GM23338 (cell line): ENCODE measurements around the gene DCLK3. TPM values are rescaled to one million over a fixed set of nuclear protein-coding genes. Genes with fewer than 3 reads are reported as not detected.

Source experiments
- ATAC-seq: fragments of 200-7000 bp; cut with Tn5 transposase; 3 replicates; pipeline ENCODE4 v1.9.1; 2020
- DNase-seq: peaks from one replicate; pipeline ENCODE4 v3.0.0-alpha.2; 2015; ENCODE audit warnings: low spot score
- H2AFZ ChIP-seq: fragments of 200-600 bp; sonication (generic); 2 replicates; pipeline ENCODE4 v1.8.0; 2016; ENCODE audit warnings: antibody characterized with exemption, mild to moderate bottlenecking, moderate library complexity
- H3F3A ChIP-seq: fragments of 200-600 bp; sonication (generic); replicated peaks from 2 replicates; pipeline ENCODE4 v1.8.0; 2017; ENCODE audit warnings: antibody characterized with exemption, mixed run types, low read depth
- H3K27ac ChIP-seq: fragments of 200-600 bp; sonication (generic); 2 replicates; pipeline ENCODE4 v1.6.1; 2016; ENCODE audit warnings: low read depth
- H3K27me3 ChIP-seq: fragments of 200-600 bp; sonication (generic); 2 replicates; pipeline ENCODE4 v1.8.0; 2016; ENCODE audit warnings: mild to moderate bottlenecking, mixed run types, moderate library complexity; ENCODE audit not compliant: insufficient read depth
- H3K36me3 ChIP-seq: fragments of 200-600 bp; sonication (generic); 2 replicates; pipeline ENCODE4 v1.8.0; 2016; ENCODE audit warnings: mild to moderate bottlenecking; ENCODE audit not compliant: insufficient read depth
- H3K4me1 ChIP-seq: fragments of 200-600 bp; sonication (generic); 2 replicates; pipeline ENCODE4 v1.8.0; 2016; ENCODE audit warnings: mild to moderate bottlenecking, moderate library complexity; ENCODE audit not compliant: insufficient read depth
- H3K4me2 ChIP-seq: fragments of 200-600 bp; sonication (generic); 2 replicates; pipeline ENCODE4 v1.7.1; 2017; ENCODE audit warnings: mixed run types
- H3K4me3 ChIP-seq: fragments of 200-600 bp; sonication (generic); 2 replicates; pipeline ENCODE4 v1.6.1; 2016; ENCODE audit warnings: mixed run types
- H3K79me2 ChIP-seq: fragments of 200-600 bp; sonication (generic); replicated peaks from 2 replicates; pipeline ENCODE4 v1.8.0; 2017; ENCODE audit warnings: mild to moderate bottlenecking; ENCODE audit not compliant: insufficient read depth
- H3K9me2 ChIP-seq: fragments of 200-600 bp; sonication (generic); 2 replicates; pipeline ENCODE4 v1.8.0; 2017; ENCODE audit not compliant: insufficient read depth
- H4K20me1 ChIP-seq: fragments of 200-600 bp; sonication (generic); replicated peaks from 2 replicates; pipeline ENCODE4 v1.8.0; 2017; ENCODE audit warnings: mild to moderate bottlenecking; ENCODE audit not compliant: insufficient read depth
- H3K27ac Mint-ChIP-seq: 2 replicates; pipeline ENCODE4 v1.8.0; 2020; ENCODE audit warnings: inconsistent platforms, mild to moderate bottlenecking, moderate library complexity, mixed read lengths
- H3K27me3 Mint-ChIP-seq: 3 replicates; pipeline ENCODE4 v1.8.0; 2022; ENCODE audit warnings: low read depth, mild to moderate bottlenecking, moderate library complexity, mixed read lengths, inconsistent platforms; ENCODE audit not compliant: insufficient read depth, poor library complexity
- H3K36me3 Mint-ChIP-seq: 3 replicates; pipeline ENCODE4 v1.8.0; 2021; ENCODE audit warnings: low read depth, mild to moderate bottlenecking, inconsistent platforms, moderate library complexity, mixed read lengths
- H3K4me1 Mint-ChIP-seq: 3 replicates; pipeline ENCODE4 v1.8.0; 2020; ENCODE audit warnings: mild to moderate bottlenecking, inconsistent platforms, mixed read lengths
- H3K4me3 Mint-ChIP-seq: 3 replicates; pipeline ENCODE4 v1.8.0; 2021; ENCODE audit warnings: moderate library complexity, mild to moderate bottlenecking, inconsistent platforms, mixed read lengths
- H3K9me3 Mint-ChIP-seq: 3 replicates; pipeline ENCODE4 v1.8.0; 2020; ENCODE audit warnings: moderate library complexity, mild to moderate bottlenecking, inconsistent platforms, mixed read lengths
- CREB1 ChIP-seq: fragments of 250-450 bp; sonication (Bioruptor Pico); IDR thresholded peaks from 2 replicates; pipeline ENCODE4 v1.5.0; 2020; ENCODE audit warnings: low read depth, mild to moderate bottlenecking, moderate library complexity
- EZH2 ChIP-seq: fragments of 200-600 bp; sonication (generic); IDR thresholded peaks from one replicate; pipeline ENCODE4 v1.8.0; 2017; ENCODE audit warnings: antibody characterized with exemption, mild to moderate bottlenecking, low read depth; ENCODE audit not compliant: unreplicated experiment
- EZH2phosphoT487 ChIP-seq: fragments of 200-600 bp; sonication (generic); IDR thresholded peaks from one replicate; pipeline ENCODE4 v1.8.1; 2018; ENCODE audit warnings: antibody characterized with exemption; ENCODE audit not compliant: unreplicated experiment
- JUNB ChIP-seq: IDR thresholded peaks from one replicate; pipeline ENCODE4 v1.6.1; 2016; ENCODE audit warnings: antibody characterized with exemption; ENCODE audit not compliant: unreplicated experiment
- NANOG ChIP-seq: IDR thresholded peaks from 2 replicates; pipeline ENCODE4 v1.6.1; 2016; ENCODE audit warnings: antibody characterized with exemption, borderline replicate concordance
- POLR2AphosphoS5 ChIP-seq: IDR thresholded peaks from 2 replicates; pipeline ENCODE4 v1.6.1; 2016; ENCODE audit warnings: antibody characterized with exemption, low read depth
- STAT1 ChIP-seq: IDR thresholded peaks from one replicate; pipeline ENCODE4 v1.6.1; 2016; ENCODE audit warnings: antibody characterized with exemption; ENCODE audit not compliant: unreplicated experiment
- ZNF114 ChIP-seq: fragments of 250-450 bp; sonication (Bioruptor Pico); IDR thresholded peaks from 2 replicates; pipeline ENCODE4 v1.5.0; 2020; ENCODE audit warnings: mild to moderate bottlenecking, moderate library complexity
- ZNF331 ChIP-seq: fragments of 250-450 bp; sonication (Bioruptor Pico); IDR thresholded peaks from 2 replicates; pipeline ENCODE4 v1.5.0; 2020; ENCODE audit warnings: low read depth, mild to moderate bottlenecking, moderate library complexity
- polyA plus RNA-seq: library from polyadenylated mRNA; unstranded; fragments of >200 nt; fragmentation: Nextera tagmentation; extraction: Ambion mirVana; gene quantifications from 2 replicates; pipeline ENCODE4 v1.2.1, GENCODE V29; 2016
- total RNA-seq: library from RNA; depleted of rRNA; stranded (reverse); fragments of >200 nt; shearing (Covaris generic); gene quantifications from 2 replicates; pipeline ENCODE4 v1.2.3, GENCODE V29; 2014
- TF ChIP-seq, protein P1 (sequence below): IDR thresholded peaks from one replicate; pipeline ENCODE4 v1.6.1; 2018; ENCODE audit warnings: antibody characterized with exemption; ENCODE audit not compliant: unreplicated experiment
- TF ChIP-seq, protein P2 (sequence below): fragments of 250-450 bp; sonication (Bioruptor Pico); IDR thresholded peaks from 2 replicates; pipeline ENCODE4 v1.5.0; 2020; ENCODE audit warnings: mild to moderate bottlenecking, moderate library complexity
- TF ChIP-seq, protein P3 (sequence below), 2 experiments: fragments of 200-600 bp in 1 of 2; sonication (generic) in 1 of 2; conservative IDR thresholded peaks; 2 replicates each; pipeline versions ENCODE4 v1.5.1 to v1.6.1; 2016 to 2017; ENCODE audit warnings: antibody characterized with exemption in 2 of 2, low read depth in 2 of 2, mild to moderate bottlenecking in 2 of 2, moderate library complexity in 1 of 2
- TF ChIP-seq, protein P4 (sequence below): IDR thresholded peaks from 2 replicates; pipeline ENCODE4 v1.6.1; 2016; ENCODE audit warnings: antibody characterized with exemption

The DCLK3 gene
- total and polyA plus RNA-seq, 2 experiments from 2014 or later = 0.40 to 0.66 TPM

DNA sequence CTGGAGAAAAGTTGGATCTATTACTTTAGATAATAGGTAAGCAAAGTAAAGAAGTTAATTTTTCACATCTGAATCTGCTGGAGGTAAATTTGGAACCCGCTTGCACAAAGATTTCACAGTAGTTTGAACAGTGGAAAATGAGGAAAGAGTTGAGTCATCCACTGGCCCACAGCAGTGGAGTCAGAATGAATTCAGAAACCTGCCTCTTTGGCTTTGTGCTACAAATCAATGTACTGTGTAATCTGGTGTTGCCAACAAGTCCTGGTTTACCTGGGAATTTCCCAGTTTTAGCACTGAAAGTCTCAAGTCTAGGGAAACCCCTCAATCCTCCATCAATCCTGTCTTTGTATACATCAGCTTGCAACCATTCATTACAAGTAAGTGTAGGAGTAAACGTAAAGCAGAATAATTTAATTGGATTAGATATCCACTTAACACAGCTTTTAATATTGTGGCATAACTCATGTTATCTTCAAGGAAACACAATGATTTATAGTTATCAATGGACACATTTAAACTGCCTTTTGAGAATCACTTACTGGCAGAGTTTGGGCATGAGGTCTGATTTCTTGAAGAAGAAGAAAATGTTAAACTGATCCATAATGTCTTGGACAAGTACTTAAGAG lies 100.6 kb downstream of the DCLK3 start:
- H3K36me3 Mint-ChIP-seq = no peaks in the 10 kb centered on the region

More for the DNA sequence above, 100.6 kb downstream of the DCLK3 start:
- Mint-ChIP-seq H3K4me1 (peaks cover 5% of the 10 kb centered on the region; the same call in 2 of the 3 replicates), H3K27ac (no peak overlapping the region), H3K27me3 (no peaks in the 10 kb centered on the region), H3K9me3 (no peaks in the 10 kb centered on the region), H3K4me3 (no peak overlapping the region)
- no peaks in the 10 kb centered on the region for H3K27me3 ChIP-seq
- no peaks in the 10 kb centered on the region for H3F3A ChIP-seq
- H3K4me3 ChIP-seq = no peak overlapping the region
- H2AFZ ChIP-seq = peak overlapping the region; percentile 56
- H4K20me1 ChIP-seq = no peaks in the 10 kb centered on the region
- ATAC-seq = no peak
- TF ChIP-seq NANOG = no peak
- no peak for TF ChIP-seq JUNB
- no peak for TF ChIP-seq EZH2phosphoT487
- TF ChIP-seq, protein P1, sequence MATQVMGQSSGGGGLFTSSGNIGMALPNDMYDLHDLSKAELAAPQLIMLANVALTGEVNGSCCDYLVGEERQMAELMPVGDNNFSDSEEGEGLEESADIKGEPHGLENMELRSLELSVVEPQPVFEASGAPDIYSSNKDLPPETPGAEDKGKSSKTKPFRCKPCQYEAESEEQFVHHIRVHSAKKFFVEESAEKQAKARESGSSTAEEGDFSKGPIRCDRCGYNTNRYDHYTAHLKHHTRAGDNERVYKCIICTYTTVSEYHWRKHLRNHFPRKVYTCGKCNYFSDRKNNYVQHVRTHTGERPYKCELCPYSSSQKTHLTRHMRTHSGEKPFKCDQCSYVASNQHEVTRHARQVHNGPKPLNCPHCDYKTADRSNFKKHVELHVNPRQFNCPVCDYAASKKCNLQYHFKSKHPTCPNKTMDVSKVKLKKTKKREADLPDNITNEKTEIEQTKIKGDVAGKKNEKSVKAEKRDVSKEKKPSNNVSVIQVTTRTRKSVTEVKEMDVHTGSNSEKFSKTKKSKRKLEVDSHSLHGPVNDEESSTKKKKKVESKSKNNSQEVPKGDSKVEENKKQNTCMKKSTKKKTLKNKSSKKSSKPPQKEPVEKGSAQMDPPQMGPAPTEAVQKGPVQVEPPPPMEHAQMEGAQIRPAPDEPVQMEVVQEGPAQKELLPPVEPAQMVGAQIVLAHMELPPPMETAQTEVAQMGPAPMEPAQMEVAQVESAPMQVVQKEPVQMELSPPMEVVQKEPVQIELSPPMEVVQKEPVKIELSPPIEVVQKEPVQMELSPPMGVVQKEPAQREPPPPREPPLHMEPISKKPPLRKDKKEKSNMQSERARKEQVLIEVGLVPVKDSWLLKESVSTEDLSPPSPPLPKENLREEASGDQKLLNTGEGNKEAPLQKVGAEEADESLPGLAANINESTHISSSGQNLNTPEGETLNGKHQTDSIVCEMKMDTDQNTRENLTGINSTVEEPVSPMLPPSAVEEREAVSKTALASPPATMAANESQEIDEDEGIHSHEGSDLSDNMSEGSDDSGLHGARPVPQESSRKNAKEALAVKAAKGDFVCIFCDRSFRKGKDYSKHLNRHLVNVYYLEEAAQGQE = no peak
- TF ChIP-seq EZH2 = no peak
- TF ChIP-seq POLR2AphosphoS5 = no peak
- no peak for TF ChIP-seq STAT1
- no peak for TF ChIP-seq CREB1 (CRISPR knock-in tag)
- TF ChIP-seq, protein P2, sequence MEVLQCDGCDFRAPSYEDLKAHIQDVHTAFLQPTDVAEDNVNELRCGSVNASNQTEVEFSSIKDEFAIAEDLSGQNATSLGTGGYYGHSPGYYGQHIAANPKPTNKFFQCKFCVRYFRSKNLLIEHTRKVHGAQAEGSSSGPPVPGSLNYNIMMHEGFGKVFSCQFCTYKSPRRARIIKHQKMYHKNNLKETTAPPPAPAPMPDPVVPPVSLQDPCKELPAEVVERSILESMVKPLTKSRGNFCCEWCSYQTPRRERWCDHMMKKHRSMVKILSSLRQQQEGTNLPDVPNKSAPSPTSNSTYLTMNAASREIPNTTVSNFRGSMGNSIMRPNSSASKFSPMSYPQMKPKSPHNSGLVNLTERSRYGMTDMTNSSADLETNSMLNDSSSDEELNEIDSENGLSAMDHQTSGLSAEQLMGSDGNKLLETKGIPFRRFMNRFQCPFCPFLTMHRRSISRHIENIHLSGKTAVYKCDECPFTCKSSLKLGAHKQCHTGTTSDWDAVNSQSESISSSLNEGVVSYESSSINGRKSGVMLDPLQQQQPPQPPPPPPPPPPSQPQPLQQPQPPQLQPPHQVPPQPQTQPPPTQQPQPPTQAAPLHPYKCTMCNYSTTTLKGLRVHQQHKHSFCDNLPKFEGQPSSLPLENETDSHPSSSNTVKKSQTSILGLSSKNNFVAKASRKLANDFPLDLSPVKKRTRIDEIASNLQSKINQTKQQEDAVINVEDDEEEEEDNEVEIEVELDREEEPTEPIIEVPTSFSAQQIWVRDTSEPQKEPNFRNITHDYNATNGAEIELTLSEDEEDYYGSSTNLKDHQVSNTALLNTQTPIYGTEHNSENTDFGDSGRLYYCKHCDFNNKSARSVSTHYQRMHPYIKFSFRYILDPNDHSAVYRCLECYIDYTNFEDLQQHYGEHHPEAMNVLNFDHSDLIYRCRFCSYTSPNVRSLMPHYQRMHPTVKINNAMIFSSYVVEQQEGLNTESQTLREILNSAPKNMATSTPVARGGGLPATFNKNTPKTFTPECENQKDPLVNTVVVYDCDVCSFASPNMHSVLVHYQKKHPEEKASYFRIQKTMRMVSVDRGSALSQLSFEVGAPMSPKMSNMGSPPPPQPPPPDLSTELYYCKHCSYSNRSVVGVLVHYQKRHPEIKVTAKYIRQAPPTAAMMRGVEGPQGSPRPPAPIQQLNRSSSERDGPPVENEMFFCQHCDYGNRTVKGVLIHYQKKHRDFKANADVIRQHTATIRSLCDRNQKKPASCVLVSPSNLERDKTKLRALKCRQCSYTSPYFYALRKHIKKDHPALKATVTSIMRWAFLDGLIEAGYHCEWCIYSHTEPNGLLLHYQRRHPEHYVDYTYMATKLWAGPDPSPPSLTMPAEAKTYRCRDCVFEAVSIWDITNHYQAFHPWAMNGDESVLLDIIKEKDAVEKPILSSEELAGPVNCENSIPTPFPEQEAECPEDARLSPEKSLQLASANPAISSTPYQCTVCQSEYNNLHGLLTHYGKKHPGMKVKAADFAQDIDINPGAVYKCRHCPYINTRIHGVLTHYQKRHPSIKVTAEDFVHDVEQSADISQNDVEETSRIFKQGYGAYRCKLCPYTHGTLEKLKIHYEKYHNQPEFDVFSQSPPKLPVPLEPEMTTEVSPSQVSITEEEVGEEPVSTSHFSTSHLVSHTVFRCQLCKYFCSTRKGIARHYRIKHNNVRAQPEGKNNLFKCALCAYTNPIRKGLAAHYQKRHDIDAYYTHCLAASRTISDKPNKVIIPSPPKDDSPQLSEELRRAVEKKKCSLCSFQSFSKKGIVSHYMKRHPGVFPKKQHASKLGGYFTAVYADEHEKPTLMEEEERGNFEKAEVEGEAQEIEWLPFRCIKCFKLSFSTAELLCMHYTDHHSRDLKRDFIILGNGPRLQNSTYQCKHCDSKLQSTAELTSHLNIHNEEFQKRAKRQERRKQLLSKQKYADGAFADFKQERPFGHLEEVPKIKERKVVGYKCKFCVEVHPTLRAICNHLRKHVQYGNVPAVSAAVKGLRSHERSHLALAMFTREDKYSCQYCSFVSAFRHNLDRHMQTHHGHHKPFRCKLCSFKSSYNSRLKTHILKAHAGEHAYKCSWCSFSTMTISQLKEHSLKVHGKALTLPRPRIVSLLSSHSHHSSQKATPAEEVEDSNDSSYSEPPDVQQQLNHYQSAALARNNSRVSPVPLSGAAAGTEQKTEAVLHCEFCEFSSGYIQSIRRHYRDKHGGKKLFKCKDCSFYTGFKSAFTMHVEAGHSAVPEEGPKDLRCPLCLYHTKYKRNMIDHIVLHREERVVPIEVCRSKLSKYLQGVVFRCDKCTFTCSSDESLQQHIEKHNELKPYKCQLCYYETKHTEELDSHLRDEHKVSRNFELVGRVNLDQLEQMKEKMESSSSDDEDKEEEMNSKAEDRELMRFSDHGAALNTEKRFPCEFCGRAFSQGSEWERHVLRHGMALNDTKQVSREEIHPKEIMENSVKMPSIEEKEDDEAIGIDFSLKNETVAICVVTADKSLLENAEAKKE (CRISPR knock-in tag) = no peak
- TF ChIP-seq, protein P3, sequence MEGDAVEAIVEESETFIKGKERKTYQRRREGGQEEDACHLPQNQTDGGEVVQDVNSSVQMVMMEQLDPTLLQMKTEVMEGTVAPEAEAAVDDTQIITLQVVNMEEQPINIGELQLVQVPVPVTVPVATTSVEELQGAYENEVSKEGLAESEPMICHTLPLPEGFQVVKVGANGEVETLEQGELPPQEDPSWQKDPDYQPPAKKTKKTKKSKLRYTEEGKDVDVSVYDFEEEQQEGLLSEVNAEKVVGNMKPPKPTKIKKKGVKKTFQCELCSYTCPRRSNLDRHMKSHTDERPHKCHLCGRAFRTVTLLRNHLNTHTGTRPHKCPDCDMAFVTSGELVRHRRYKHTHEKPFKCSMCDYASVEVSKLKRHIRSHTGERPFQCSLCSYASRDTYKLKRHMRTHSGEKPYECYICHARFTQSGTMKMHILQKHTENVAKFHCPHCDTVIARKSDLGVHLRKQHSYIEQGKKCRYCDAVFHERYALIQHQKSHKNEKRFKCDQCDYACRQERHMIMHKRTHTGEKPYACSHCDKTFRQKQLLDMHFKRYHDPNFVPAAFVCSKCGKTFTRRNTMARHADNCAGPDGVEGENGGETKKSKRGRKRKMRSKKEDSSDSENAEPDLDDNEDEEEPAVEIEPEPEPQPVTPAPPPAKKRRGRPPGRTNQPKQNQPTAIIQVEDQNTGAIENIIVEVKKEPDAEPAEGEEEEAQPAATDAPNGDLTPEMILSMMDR (conservative IDR thresholded peaks at IDR 0.05; ENCODE audit: low read depth in 2 of 2) = no peak
- TF ChIP-seq, protein P4, sequence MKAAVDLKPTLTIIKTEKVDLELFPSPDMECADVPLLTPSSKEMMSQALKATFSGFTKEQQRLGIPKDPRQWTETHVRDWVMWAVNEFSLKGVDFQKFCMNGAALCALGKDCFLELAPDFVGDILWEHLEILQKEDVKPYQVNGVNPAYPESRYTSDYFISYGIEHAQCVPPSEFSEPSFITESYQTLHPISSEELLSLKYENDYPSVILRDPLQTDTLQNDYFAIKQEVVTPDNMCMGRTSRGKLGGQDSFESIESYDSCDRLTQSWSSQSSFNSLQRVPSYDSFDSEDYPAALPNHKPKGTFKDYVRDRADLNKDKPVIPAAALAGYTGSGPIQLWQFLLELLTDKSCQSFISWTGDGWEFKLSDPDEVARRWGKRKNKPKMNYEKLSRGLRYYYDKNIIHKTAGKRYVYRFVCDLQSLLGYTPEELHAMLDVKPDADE = no peak
- TF ChIP-seq ZNF114 (CRISPR knock-in tag) = no peak
- TF ChIP-seq ZNF331 (CRISPR knock-in tag) = no peak
- no peaks in the 10 kb centered on the region; the same call in 1 of the 2 replicates for H3K9me2 ChIP-seq
- no peak for DNase-seq
- H3K36me3 ChIP-seq = no peaks in the 10 kb centered on the region
- no peaks in the 10 kb centered on the region for H3K4me1 ChIP-seq
- H3K79me2 ChIP-seq = no peaks in the 10 kb centered on the region
- no peak overlapping the region for H3K4me2 ChIP-seq
- H3K27ac ChIP-seq = no peak overlapping the region
